Measurements from ENCODE around the gene GDPGP1. TPM values are rescaled to one million over a fixed set of nuclear protein-coding genes. Genes with fewer than 3 reads are reported as not detected.
A peak's percentile ranks its signal among the peaks of the same experiment; 100 is the strongest.
"Not testable (repeated sequence)": the region's sequence is repeated elsewhere in the genome, so short reads cannot be mapped to it uniquely, and the experiment has no call there.

Gene GDPGP1
- 10 to 100 TPM; 19.6 to 22.3 TPM for total RNA-seq
- long read RNA-seq, partial matches to known transcripts: 1 of 5 reads
- long read RNA-seq, other reads (novel, unspliced or antisense): 1 of 5 reads

DNA sequence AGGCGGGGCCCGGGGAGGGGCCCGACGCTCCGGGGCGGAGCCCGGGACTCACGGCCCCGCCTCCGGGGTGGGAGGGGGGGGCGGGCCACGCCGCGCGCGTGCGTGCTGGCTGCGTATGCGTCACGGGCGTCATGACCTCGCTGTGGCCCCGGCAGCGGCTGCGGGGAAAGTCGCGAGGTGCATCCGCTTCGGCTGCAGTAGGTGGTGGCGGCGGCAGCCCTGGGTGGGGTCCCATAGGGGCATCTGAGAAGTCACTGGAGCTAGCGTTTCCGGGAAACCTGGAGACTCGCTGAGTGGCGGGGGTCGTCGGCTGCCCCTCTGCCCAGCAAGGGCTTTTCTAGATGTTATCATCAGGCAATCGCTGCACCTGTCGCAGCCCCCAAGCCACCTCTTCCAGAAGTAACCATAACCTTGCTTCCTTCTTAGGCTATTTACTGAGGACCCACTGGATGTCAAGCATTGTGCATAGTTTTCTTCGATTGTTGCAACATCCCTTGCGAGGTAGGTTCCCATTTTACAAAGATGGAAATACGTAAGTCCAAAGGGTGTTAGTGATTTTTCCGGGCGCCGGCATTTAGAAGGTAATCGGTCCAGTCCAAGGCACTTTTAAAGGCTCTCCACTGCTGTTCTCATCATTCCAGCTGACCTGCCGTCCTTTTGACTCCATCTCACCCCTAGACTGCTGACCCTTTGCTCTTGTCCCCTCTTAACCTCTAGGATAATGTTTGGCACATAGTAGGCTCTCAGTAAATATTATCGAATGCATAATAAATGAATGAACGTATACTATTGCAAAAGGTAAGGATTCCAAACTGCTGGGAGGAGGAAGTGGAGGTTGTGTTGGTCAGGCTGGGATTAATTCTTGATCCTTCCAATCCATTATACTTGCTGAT lies at the start of gene GDPGP1:
GDPGP1 (plus strand) TSS at position 114 of the 893 bp plus-strand sequence. CDS start 6,700 bp downstream, outside the sequence.
- intact Hi-C loops (cut with DNase I, micrococcal nuclease): no loop called here
- DNase-seq: no peak
- ATAC-seq: no peak

- ATAC-seq (peak; percentile 78), DNase-seq (peak; percentile 81)
- intact Hi-C loops (cut with DNase I, micrococcal nuclease): no loop called here
These were observed 49.0 kb upstream of the GDPGP1 start for GRCh38 chr15:90184786-90185704.

- no peak for ATAC-seq
- DNase-seq: no peak
- intact Hi-C loops (cut with DNase I, micrococcal nuclease): no loop called here
These were observed 46.6 kb upstream of the GDPGP1 start for GRCh38 chr15:90187257-90187868.

- ATAC-seq; intact Hi-C loops (cut with DNase I, micrococcal nuclease): not testable (repeated sequence)
These were observed 45.9 kb upstream of the GDPGP1 start for GRCh38 chr15:90188065-90188464.

GRCh38 chr15:90188914-90189748 lies 44.9 kb upstream of the GDPGP1 start:
- DNase-seq (no peak), ATAC-seq (no peak)
- intact Hi-C loops (cut with DNase I, micrococcal nuclease): no loop called here

More at GRCh38 chr15:90188065-90188464, 45.9 kb upstream of the GDPGP1 start:
- not testable (repeated sequence) for DNase-seq

GRCh38 chr15:90189781-90190467 lies 44.1 kb upstream of the GDPGP1 start:
- no peak for ATAC-seq
- no peak for DNase-seq
- intact Hi-C loops (cut with DNase I, micrococcal nuclease): no loop called here

DNA sequence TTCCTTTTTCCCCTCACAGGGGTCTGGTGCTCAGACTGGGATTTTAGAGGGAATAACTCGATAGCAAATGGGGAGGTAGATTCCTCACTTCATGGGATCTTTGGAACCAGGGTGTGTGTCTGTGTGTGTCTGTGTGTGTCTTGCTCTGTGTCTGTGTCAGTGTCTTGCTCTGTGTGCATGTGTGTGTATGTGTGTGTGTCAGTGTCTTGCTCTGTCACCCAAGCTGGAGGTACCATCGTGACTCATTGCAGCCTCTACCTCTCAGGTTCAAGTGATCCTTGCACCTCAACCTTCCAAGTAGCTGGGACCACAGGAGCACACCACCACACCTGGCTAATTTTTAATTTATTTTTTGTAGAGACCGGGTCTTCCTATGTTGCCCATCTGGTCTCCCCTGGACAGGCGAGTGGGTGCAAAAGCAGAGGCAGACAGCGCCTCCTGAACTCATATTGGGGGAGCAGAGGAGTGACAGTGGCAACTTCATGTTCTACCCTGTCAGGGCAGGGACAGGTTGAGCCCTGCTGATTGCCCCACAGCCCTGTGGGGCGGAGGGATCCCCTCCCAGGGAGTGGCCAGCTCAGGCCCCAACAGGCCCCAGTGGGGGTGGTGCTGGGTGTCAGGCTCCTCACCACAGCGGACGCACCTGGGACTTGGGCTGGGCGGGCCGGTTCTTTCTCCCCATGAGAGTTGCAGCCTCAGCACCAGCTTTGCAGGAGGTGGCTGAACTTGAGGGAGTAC lies 43.2 kb upstream of the GDPGP1 start:
- intact Hi-C loops (cut with DNase I, micrococcal nuclease): no loop called here
- peak; percentile 78 for ATAC-seq
- peak; percentile 84 to 90 for DNase-seq

GRCh38 chr15:90191344-90191687 lies 42.7 kb upstream of the GDPGP1 start:
- DNase-seq: no peak
- peak; percentile 4 for ATAC-seq
- intact Hi-C loops (cut with DNase I, micrococcal nuclease): no loop called here

GRCh38 chr15:90191794-90192509 lies 42.1 kb upstream of the GDPGP1 start:
- intact Hi-C loops (cut with DNase I, micrococcal nuclease): no loop called here
- ATAC-seq: peak; percentile 85

DNA sequence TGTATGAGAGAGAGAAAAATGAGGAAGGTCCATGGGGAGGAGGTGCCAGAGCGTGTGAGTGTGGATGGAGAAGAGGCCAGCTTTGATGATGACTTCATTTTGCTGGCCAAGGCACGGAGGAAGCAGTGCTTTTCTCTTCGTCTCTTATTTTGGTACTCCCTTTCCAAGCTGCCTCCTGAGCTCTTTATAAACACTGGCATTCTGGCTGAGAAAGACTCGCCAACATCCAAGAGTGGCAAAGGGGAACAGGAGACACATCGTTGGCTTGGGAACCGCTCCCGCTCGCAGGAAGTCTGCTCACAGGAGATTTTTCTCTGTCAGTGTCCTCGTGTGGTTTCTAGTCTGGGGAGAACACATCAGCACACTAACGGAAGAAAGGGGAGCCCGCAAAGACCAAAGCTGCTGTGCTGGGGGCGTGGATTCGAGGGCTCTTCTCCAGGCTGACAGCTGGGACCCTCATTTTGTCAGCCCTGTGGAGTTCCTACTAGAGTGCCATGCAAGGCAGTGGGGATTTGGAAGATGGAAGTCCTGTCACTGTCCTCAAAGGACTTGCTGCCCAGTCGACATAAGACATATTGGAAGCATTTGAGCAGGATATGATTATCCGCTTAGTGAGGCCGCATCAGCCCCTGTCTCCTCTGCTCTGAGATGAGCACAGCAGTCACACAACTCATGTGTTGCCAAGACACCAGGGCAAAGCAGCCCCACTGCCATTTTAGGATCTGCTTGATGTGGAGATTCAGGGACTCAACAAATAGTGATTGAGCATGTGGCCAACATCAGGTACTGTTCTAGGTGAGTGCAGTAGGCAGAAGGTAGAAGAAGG lies 40.8 kb upstream of the GDPGP1 start:
- ATAC-seq (no peak), DNase-seq (peak in 1 of 2 donors; percentile 30)
- intact Hi-C loops (cut with DNase I, micrococcal nuclease): no loop called here

More at GRCh38 chr15:90191794-90192509, 42.1 kb upstream of the GDPGP1 start:
- peak; percentile 93 to 95 for DNase-seq

DNA sequence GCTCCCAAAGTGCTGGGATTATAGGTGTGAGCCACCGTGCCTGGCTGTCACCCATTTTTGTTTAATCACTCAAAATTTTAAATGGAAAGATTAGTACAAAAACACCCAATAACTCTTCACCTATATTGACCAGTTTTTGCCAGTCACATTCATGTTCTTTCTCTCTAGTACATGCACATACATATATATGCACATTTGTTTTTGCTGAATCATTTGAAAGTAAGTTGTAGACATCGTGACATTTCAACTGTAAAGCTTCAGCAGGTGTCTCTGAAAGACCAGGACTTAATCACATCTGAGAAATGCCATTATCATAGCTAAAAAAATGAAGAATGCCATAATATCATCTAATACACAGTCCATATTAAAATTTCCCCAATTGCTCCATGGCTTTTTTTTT lies 39.4 kb upstream of the GDPGP1 start:
- no peak for ATAC-seq
- intact Hi-C loops (cut with DNase I, micrococcal nuclease): no loop called here
- DNase-seq: no peak

DNA sequence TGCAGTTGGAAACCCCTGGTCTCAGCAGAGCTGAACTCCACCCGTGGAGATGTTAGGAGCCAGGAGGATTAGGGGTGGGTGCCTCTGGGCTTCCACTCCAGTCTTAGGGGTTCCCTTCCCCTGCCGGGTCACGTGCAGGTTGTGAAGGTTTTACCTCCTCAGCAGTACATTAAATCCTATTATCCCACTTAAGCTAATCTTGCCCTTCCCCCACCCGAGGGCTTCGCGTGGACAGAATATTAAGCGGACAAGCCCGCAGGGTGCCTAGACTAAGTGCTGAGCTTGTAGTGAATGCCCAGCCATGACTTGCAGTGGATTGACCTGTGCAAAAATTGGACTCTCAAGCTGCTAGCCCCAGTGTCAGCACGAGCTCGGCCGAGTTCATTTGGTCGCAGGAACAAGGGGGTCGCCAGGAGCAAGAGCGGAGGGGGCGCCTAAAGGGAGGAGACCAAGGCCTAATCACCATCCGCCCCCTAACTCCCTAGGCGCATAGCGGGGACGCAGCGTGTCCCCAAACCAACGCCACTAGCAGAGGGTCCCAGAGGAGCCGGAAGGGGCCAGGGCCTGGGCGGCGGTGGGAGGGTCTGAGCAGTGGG lies 33.4 kb upstream of the GDPGP1 start:
- no peak for DNase-seq
- intact Hi-C loops (cut with DNase I, micrococcal nuclease): no loop called here
- ATAC-seq: no peak

- intact Hi-C loops (cut with DNase I, micrococcal nuclease): no loop called here
- peak; percentile 75 to 92 for DNase-seq
- peak; percentile 89 for ATAC-seq
These were observed 32.7 kb upstream of the GDPGP1 start, which contains the start of gene SEMA4B for GRCh38 chr15:90201130-90201943. SEMA4B (plus strand) TSS chr15:90201330; CDS start chr15:90201579, 249 bp downstream.

DNA sequence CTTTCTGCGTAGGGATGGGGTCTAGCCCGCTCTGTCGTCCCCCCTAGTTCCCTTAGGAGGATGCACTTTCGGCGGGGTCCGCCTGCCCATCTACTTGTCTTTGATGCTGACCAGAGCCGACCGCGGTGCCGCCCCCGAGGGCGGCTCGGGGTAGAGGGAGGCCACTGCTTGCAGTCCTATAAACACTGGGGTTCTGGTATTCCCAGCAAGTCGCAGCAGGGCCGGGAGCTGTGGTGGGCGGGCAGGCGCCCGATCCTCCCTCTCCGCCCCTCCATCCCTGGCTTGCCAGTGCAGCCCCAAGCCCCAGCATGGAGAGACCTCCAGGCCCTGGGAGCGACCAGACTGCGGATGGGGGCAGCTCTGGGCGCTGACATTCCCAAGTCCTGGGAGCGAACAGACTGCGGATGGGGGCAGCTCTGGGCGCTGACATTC lies 32.0 kb upstream of the GDPGP1 start:
- DNase-seq: no peak
- peak; percentile 42 for ATAC-seq
- intact Hi-C loops (cut with DNase I, micrococcal nuclease): no loop called here
